ENCODE results near the gene LRP11.
"Not testable (repeated sequence)": the region's sequence is repeated elsewhere in the genome, so short reads cannot be mapped to it uniquely, and the experiment has no call there.

The LRP11 gene

GRCh38 chr6:149863698-149864577 is at the start of gene LRP11:
Gene LRP11 (minus strand): TSS chr6:149864359. CDS start chr6:149864020, 339 bp downstream.
- peak; percentile 62 to 75 for DNase-seq

- no peak for DNase-seq
Observed at GRCh38 chr6:149913540-149914240, 49.5 kb upstream of the LRP11 start.

- no peak for DNase-seq
Observed at GRCh38 chr6:149913085-149913484, 48.9 kb upstream of the LRP11 start.

GRCh38 chr6:149912680-149913079 is 48.5 kb upstream of the LRP11 start:
- DNase-seq = not testable (repeated sequence)

GRCh38 chr6:149910721-149911151 is 46.6 kb upstream of the LRP11 start:
- no peak for DNase-seq

- no peak for DNase-seq
Observed at GRCh38 chr6:149909701-149910470, 45.7 kb upstream of the LRP11 start.

GRCh38 chr6:149908480-149908879 is 44.3 kb upstream of the LRP11 start:
- DNase-seq = not testable (repeated sequence)

GRCh38 chr6:149907317-149907716 is 43.2 kb upstream of the LRP11 start:
- DNase-seq = no peak

GRCh38 chr6:149906405-149906804 is 42.2 kb upstream of the LRP11 start:
- DNase-seq = no peak

GRCh38 chr6:149905911-149906371 is 41.8 kb upstream of the LRP11 start:
- DNase-seq = no peak

- no peak for DNase-seq
Observed at GRCh38 chr6:149905371-149905910, 41.3 kb upstream of the LRP11 start.

- no peak for DNase-seq
Observed at GRCh38 chr6:149904661-149905370, 40.7 kb upstream of the LRP11 start.

- DNase-seq = no peak
Observed at GRCh38 chr6:149903938-149904611, 39.9 kb upstream of the LRP11 start.

- DNase-seq = no peak
Observed at GRCh38 chr6:149901444-149902140, 37.4 kb upstream of the LRP11 start.

- no peak for DNase-seq
Observed at GRCh38 chr6:149900620-149901443, 36.7 kb upstream of the LRP11 start.

- DNase-seq = no peak
Observed at GRCh38 chr6:149899926-149900619, 35.9 kb upstream of the LRP11 start.

GRCh38 chr6:149899486-149899885 is 35.3 kb upstream of the LRP11 start:
- no peak for DNase-seq

- DNase-seq = no peak
Observed at GRCh38 chr6:149898966-149899365, 34.8 kb upstream of the LRP11 start.
